Measurements from ENCODE around the gene PRKN.
"Not testable (repeated sequence)": the region's sequence is repeated elsewhere in the genome, so short reads cannot be mapped to it uniquely, and the experiment has no call there.

The PRKN gene

GRCh38 chr6:162416831-162417537, 310.6 kb downstream of the PRKN start:
- Histone ChIP-seq H3K36me3 (ENCODE audit: control insufficient read depth in 1 of 2, insufficient read depth in 2 of 2, low read length in 2 of 2) (no peaks in the 10 kb centered on the region), H3K4me3 (ENCODE audit: low read depth in 1 of 2, low read length in 2 of 2) (no peak overlapping the region), H3K9ac (ENCODE audit: low read depth in 1 of 2, low read length in 2 of 2) (no peak overlapping the region), H3K9me3 (ENCODE audit: control insufficient read depth in 1 of 2, low read length in 2 of 2) (no peaks in the 10 kb centered on the region), H3K4me1 (ENCODE audit: control insufficient read depth in 1 of 2, insufficient read depth in 2 of 2, low read length in 2 of 2) (no peaks in the 10 kb centered on the region), H3K27me3 (ENCODE audit: control insufficient read depth in 1 of 2, insufficient read depth in 2 of 2, low read length in 2 of 2) (no peaks in the 10 kb centered on the region), H3K27ac (ENCODE audit: low read depth, low read length) (no peak overlapping the region)

- H3K27ac ChIP-seq (ENCODE audit: low read depth, low read length) = no peak overlapping the region
- no peaks in the 10 kb centered on the region for H3K4me1 ChIP-seq (ENCODE audit: control insufficient read depth in 1 of 2, insufficient read depth in 2 of 2, low read length in 2 of 2)
These were observed 311.3 kb downstream of the PRKN start for GRCh38 chr6:162416307-162416706.

GRCh38 chr6:162409741-162410691, 317.6 kb downstream of the PRKN start:
- no peak overlapping the region for H3K9ac ChIP-seq (ENCODE audit: low read depth in 1 of 2, low read length in 2 of 2)
- H3K36me3 ChIP-seq (ENCODE audit: control insufficient read depth in 1 of 2, insufficient read depth in 2 of 2, low read length in 2 of 2) = no peaks in the 10 kb centered on the region
- H3K4me1 ChIP-seq (ENCODE audit: control insufficient read depth in 1 of 2, insufficient read depth in 2 of 2, low read length in 2 of 2) = no peaks in the 10 kb centered on the region

More at GRCh38 chr6:162416307-162416706, 311.3 kb downstream of the PRKN start:
- no peak overlapping the region for H3K9ac ChIP-seq (ENCODE audit: low read depth in 1 of 2, low read length in 2 of 2)
- no peaks in the 10 kb centered on the region for H3K9me3 ChIP-seq (ENCODE audit: control insufficient read depth in 1 of 2, low read length in 2 of 2)
- no peak overlapping the region for H3K4me3 ChIP-seq (ENCODE audit: low read depth in 1 of 2, low read length in 2 of 2)
- H3K27me3 ChIP-seq (ENCODE audit: control insufficient read depth in 1 of 2, insufficient read depth in 2 of 2, low read length in 2 of 2) = no peaks in the 10 kb centered on the region
- no peaks in the 10 kb centered on the region for H3K36me3 ChIP-seq (ENCODE audit: control insufficient read depth in 1 of 2, insufficient read depth in 2 of 2, low read length in 2 of 2)

GRCh38 chr6:162408826-162409535, 318.6 kb downstream of the PRKN start:
- Histone ChIP-seq H3K36me3 (ENCODE audit: control insufficient read depth in 1 of 2, insufficient read depth in 2 of 2, low read length in 2 of 2) (no peaks in the 10 kb centered on the region), H3K27me3 (ENCODE audit: control insufficient read depth in 1 of 2, insufficient read depth in 2 of 2, low read length in 2 of 2) (no peaks in the 10 kb centered on the region)

More at GRCh38 chr6:162409741-162410691, 317.6 kb downstream of the PRKN start:
- H3K9me3 ChIP-seq (ENCODE audit: control insufficient read depth in 1 of 2, low read length in 2 of 2) = no peaks in the 10 kb centered on the region
- no peak overlapping the region for H3K4me3 ChIP-seq (ENCODE audit: low read depth in 1 of 2, low read length in 2 of 2)
- H3K27ac ChIP-seq (ENCODE audit: low read depth, low read length) = no peak overlapping the region
- H3K27me3 ChIP-seq (ENCODE audit: control insufficient read depth in 1 of 2, insufficient read depth in 2 of 2, low read length in 2 of 2) = no peaks in the 10 kb centered on the region

GRCh38 chr6:162404951-162405350, 322.6 kb downstream of the PRKN start:
- H3K27ac ChIP-seq (ENCODE audit: low read depth, low read length) = no peak overlapping the region
- no peaks in the 10 kb centered on the region for H3K27me3 ChIP-seq (ENCODE audit: control insufficient read depth in 1 of 2, insufficient read depth in 2 of 2, low read length in 2 of 2)
- H3K4me1 ChIP-seq (ENCODE audit: control insufficient read depth in 1 of 2, insufficient read depth in 2 of 2, low read length in 2 of 2) = no peaks in the 10 kb centered on the region
- H3K36me3 ChIP-seq (ENCODE audit: control insufficient read depth in 1 of 2, insufficient read depth in 2 of 2, low read length in 2 of 2) = no peaks in the 10 kb centered on the region
- H3K9ac ChIP-seq (ENCODE audit: low read depth in 1 of 2, low read length in 2 of 2) = no peak overlapping the region
- H3K9me3 ChIP-seq (ENCODE audit: control insufficient read depth in 1 of 2, low read length in 2 of 2) = no peaks in the 10 kb centered on the region
- no peak overlapping the region for H3K4me3 ChIP-seq (ENCODE audit: low read depth in 1 of 2, low read length in 2 of 2)

More at GRCh38 chr6:162408826-162409535, 318.6 kb downstream of the PRKN start:
- Histone ChIP-seq H3K27ac (ENCODE audit: low read depth, low read length) (no peak overlapping the region), H3K4me1 (ENCODE audit: control insufficient read depth in 1 of 2, insufficient read depth in 2 of 2, low read length in 2 of 2) (no peaks in the 10 kb centered on the region), H3K9ac (ENCODE audit: low read depth in 1 of 2, low read length in 2 of 2) (no peak overlapping the region), H3K4me3 (ENCODE audit: low read depth in 1 of 2, low read length in 2 of 2) (no peak overlapping the region), H3K9me3 (ENCODE audit: control insufficient read depth in 1 of 2, low read length in 2 of 2) (no peaks in the 10 kb centered on the region)

- Histone ChIP-seq H3K4me3 (ENCODE audit: low read depth in 1 of 2, low read length in 2 of 2) (no peak overlapping the region), H3K9ac (ENCODE audit: low read depth in 1 of 2, low read length in 2 of 2) (no peak overlapping the region), H3K36me3 (ENCODE audit: control insufficient read depth in 1 of 2, insufficient read depth in 2 of 2, low read length in 2 of 2) (no peaks in the 10 kb centered on the region), H3K27ac (ENCODE audit: low read depth, low read length) (no peak overlapping the region), H3K9me3 (ENCODE audit: control insufficient read depth in 1 of 2, low read length in 2 of 2) (no peaks in the 10 kb centered on the region), H3K4me1 (ENCODE audit: control insufficient read depth in 1 of 2, insufficient read depth in 2 of 2, low read length in 2 of 2) (no peaks in the 10 kb centered on the region), H3K27me3 (ENCODE audit: control insufficient read depth in 1 of 2, insufficient read depth in 2 of 2, low read length in 2 of 2) (no peaks in the 10 kb centered on the region)
These were observed 324.5 kb downstream of the PRKN start for GRCh38 chr6:162403031-162403430.

- Histone ChIP-seq H3K27ac (ENCODE audit: low read depth, low read length) (no peak overlapping the region), H3K4me1 (ENCODE audit: control insufficient read depth in 1 of 2, insufficient read depth in 2 of 2, low read length in 2 of 2) (no peaks in the 10 kb centered on the region), H3K4me3 (ENCODE audit: low read depth in 1 of 2, low read length in 2 of 2) (no peak overlapping the region), H3K27me3 (ENCODE audit: control insufficient read depth in 1 of 2, insufficient read depth in 2 of 2, low read length in 2 of 2) (no peaks in the 10 kb centered on the region), H3K9ac (ENCODE audit: low read depth in 1 of 2, low read length in 2 of 2) (no peak overlapping the region), H3K9me3 (ENCODE audit: control insufficient read depth in 1 of 2, low read length in 2 of 2) (no peaks in the 10 kb centered on the region), H3K36me3 (ENCODE audit: control insufficient read depth in 1 of 2, insufficient read depth in 2 of 2, low read length in 2 of 2) (no peaks in the 10 kb centered on the region)
These were observed 332.4 kb downstream of the PRKN start for GRCh38 chr6:162395181-162395580.

GRCh38 chr6:162390961-162391811, 336.4 kb downstream of the PRKN start:
- H3K4me3 ChIP-seq (ENCODE audit: low read depth in 1 of 2, low read length in 2 of 2); H3K4me1 ChIP-seq (ENCODE audit: control insufficient read depth in 1 of 2, insufficient read depth in 2 of 2, low read length in 2 of 2); H3K27ac ChIP-seq (ENCODE audit: low read depth, low read length); H3K9me3 ChIP-seq (ENCODE audit: control insufficient read depth in 1 of 2, low read length in 2 of 2); H3K9ac ChIP-seq (ENCODE audit: low read depth in 1 of 2, low read length in 2 of 2); H3K27me3 ChIP-seq (ENCODE audit: control insufficient read depth in 1 of 2, insufficient read depth in 2 of 2, low read length in 2 of 2); H3K36me3 ChIP-seq (ENCODE audit: control insufficient read depth in 1 of 2, insufficient read depth in 2 of 2, low read length in 2 of 2): not testable (repeated sequence)

GRCh38 chr6:162389343-162390085, 338.1 kb downstream of the PRKN start:
- no peak overlapping the region for H3K9ac ChIP-seq (ENCODE audit: low read depth in 1 of 2, low read length in 2 of 2)
- no peaks in the 10 kb centered on the region for H3K27me3 ChIP-seq (ENCODE audit: control insufficient read depth in 1 of 2, insufficient read depth in 2 of 2, low read length in 2 of 2)
- no peaks in the 10 kb centered on the region for H3K4me1 ChIP-seq (ENCODE audit: control insufficient read depth in 1 of 2, insufficient read depth in 2 of 2, low read length in 2 of 2)
- no peaks in the 10 kb centered on the region for H3K36me3 ChIP-seq (ENCODE audit: control insufficient read depth in 1 of 2, insufficient read depth in 2 of 2, low read length in 2 of 2)
- no peak overlapping the region for H3K27ac ChIP-seq (ENCODE audit: low read depth, low read length)
- H3K4me3 ChIP-seq (ENCODE audit: low read depth in 1 of 2, low read length in 2 of 2) = no peak overlapping the region
- H3K9me3 ChIP-seq (ENCODE audit: control insufficient read depth in 1 of 2, low read length in 2 of 2) = no peaks in the 10 kb centered on the region
